Peyer's patch (tissue), 4 donors: ENCODE measurements around the gene SFRP4. TPM values are rescaled to one million over a fixed set of nuclear protein-coding genes. Genes with fewer than 3 reads are reported as not detected.
"Not testable (repeated sequence)": the region's sequence is repeated elsewhere in the genome, so short reads cannot be mapped to it uniquely, and the experiment has no call there.

Experiments used
- DNase-seq, 3 donors: peaks; one replicate each; pipeline ENCODE4 v3.0.0-alpha.2; 2017 to 2019
- H3K27ac ChIP-seq, 4 donors: fragments of 200-600 bp; sonication (generic); one replicate each; pipeline ENCODE4 v1.5.1; 2016 to 2019
- H3K27me3 ChIP-seq, 2 donors: fragments of 200-600 bp; sonication (generic); one replicate each; pipeline ENCODE4 v1.5.1; 2019
- H3K36me3 ChIP-seq, 3 donors: fragments of 200-600 bp; sonication (generic); one replicate each; pipeline ENCODE4 v1.5.1; 2016 to 2019
- H3K4me1 ChIP-seq, 4 donors: fragments of 200-600 bp; sonication (generic); one replicate each; pipeline ENCODE4 v1.5.1; 2016 to 2019
- H3K4me3 ChIP-seq, 4 donors: fragments of 200-600 bp; sonication (generic); 1 replicate in 3 of 4; 2 replicates in 1 of 4; pipeline ENCODE4 v1.5.1; 2016 to 2019; ENCODE audit warnings: mild to moderate bottlenecking in 1 of 4
- H3K9me3 ChIP-seq, 4 donors: fragments of 200-600 bp; sonication (generic); one replicate each; pipeline ENCODE4 v1.5.1; 2016 to 2019; ENCODE audit warnings: mild to moderate bottlenecking in 1 of 4
- CTCF ChIP-seq, 6 experiments: fragments of 450-650 bp in 4 of 6; fragments of 200-600 bp in 2 of 6; sonication (generic) in 1 of 6; IDR thresholded peaks; one replicate each; pipeline ENCODE4 v1.5.1; 2017 to 2019; ENCODE audit warnings: antibody characterized with exemption in 6 of 6, mild to moderate bottlenecking in 3 of 6, moderate library complexity in 1 of 6
- POLR2A ChIP-seq, 2 donors: fragments of 450-650 bp; IDR thresholded peaks; one replicate each; pipeline ENCODE4 v1.5.1; 2017; ENCODE audit warnings: antibody characterized with exemption in 2 of 2, mild to moderate bottlenecking in 2 of 2, moderate library complexity in 2 of 2
- total RNA-seq, 4 donors: library from RNA; depleted of rRNA; stranded (reverse); fragments of >200 nt; gene quantifications; one replicate each; pipeline ENCODE4 v1.1.0, GENCODE V29; 2016

Gene SFRP4
- total RNA-seq, 4 donors from 2014 or later: 1.2 TPM; not detected in 3

GRCh38 chr7:37956791-37957190, 40.2 kb upstream of the SFRP4 start:
- H3K27me3 ChIP-seq: no peaks in the 10 kb centered on the region
- H3K9me3 ChIP-seq: no peaks in the 10 kb centered on the region
- no peak overlapping the region for H3K27ac ChIP-seq
- no peak for TF ChIP-seq CTCF (IDR thresholded peaks at IDR 0.05)
- no peak for DNase-seq
- H3K4me3 ChIP-seq: no peak overlapping the region
- no peaks in the 10 kb centered on the region for H3K4me1 ChIP-seq
- no peaks in the 10 kb centered on the region for H3K36me3 ChIP-seq

GRCh38 chr7:37954217-37954616, 37.6 kb upstream of the SFRP4 start:
- not testable (repeated sequence) for H3K4me1 ChIP-seq, H3K9me3 ChIP-seq, H3K4me3 ChIP-seq, H3K27ac ChIP-seq, DNase-seq, H3K36me3 ChIP-seq, H3K27me3 ChIP-seq

- Histone ChIP-seq H3K27me3 (no peaks in the 10 kb centered on the region), H3K36me3 (no peaks in the 10 kb centered on the region)
Measured at GRCh38 chr7:37952240-37952639, 35.6 kb upstream of the SFRP4 start.

GRCh38 chr7:37947941-37948210, 31.3 kb upstream of the SFRP4 start:
- Histone ChIP-seq H3K4me3 (no peak overlapping the region), H3K27ac (no peak overlapping the region), H3K36me3 (no peaks in the 10 kb centered on the region), H3K4me1 (peaks cover 0 to 15% (median 2%) of the 10 kb centered on the region in 4 donors), H3K9me3 (no peaks in the 10 kb centered on the region), H3K27me3 (no peaks in the 10 kb centered on the region)
- DNase-seq: no peak
- no peak for TF ChIP-seq POLR2A (IDR thresholded peaks at IDR 0.05)
- no peak for TF ChIP-seq CTCF (IDR thresholded peaks at IDR 0.05)

More at GRCh38 chr7:37952240-37952639, 35.6 kb upstream of the SFRP4 start:
- no peaks in the 10 kb centered on the region for H3K4me1 ChIP-seq
- DNase-seq: no peak
- TF ChIP-seq POLR2A (IDR thresholded peaks at IDR 0.05) (no peak), CTCF (IDR thresholded peaks at IDR 0.05) (no peak)
- H3K4me3 ChIP-seq: no peak overlapping the region
- no peaks in the 10 kb centered on the region for H3K9me3 ChIP-seq
- no peak overlapping the region for H3K27ac ChIP-seq

- peaks cover 0 to 21% (median 2%) of the 10 kb centered on the region in 4 donors for H3K4me1 ChIP-seq
- no peak for DNase-seq
- H3K36me3 ChIP-seq: no peaks in the 10 kb centered on the region
- H3K27ac ChIP-seq: no peak overlapping the region
- no peaks in the 10 kb centered on the region for H3K27me3 ChIP-seq
- H3K4me3 ChIP-seq: no peak overlapping the region
- no peak for TF ChIP-seq CTCF (IDR thresholded peaks at IDR 0.05)
- no peak for TF ChIP-seq POLR2A (IDR thresholded peaks at IDR 0.05)
- H3K9me3 ChIP-seq: no peaks in the 10 kb centered on the region
Measured at GRCh38 chr7:37947138-37947940, 30.7 kb upstream of the SFRP4 start.

- TF ChIP-seq POLR2A (IDR thresholded peaks at IDR 0.05) (no peak), CTCF (IDR thresholded peaks at IDR 0.05) (no peak)
- H3K36me3 ChIP-seq: no peaks in the 10 kb centered on the region
- no peak for DNase-seq
Measured at GRCh38 chr7:37945336-37945735, 28.7 kb upstream of the SFRP4 start.

More at GRCh38 chr7:37945336-37945735, 28.7 kb upstream of the SFRP4 start:
- Histone ChIP-seq H3K27me3 (no peaks in the 10 kb centered on the region), H3K9me3 (no peaks in the 10 kb centered on the region), H3K4me3 (no peak overlapping the region), H3K27ac (no peak overlapping the region), H3K4me1 (peaks cover 0 to 27% (median 2%) of the 10 kb centered on the region in 4 donors)
